ENCODE data around the gene XPO4. TPM values are rescaled to one million over a fixed set of nuclear protein-coding genes. Genes with fewer than 3 reads are reported as not detected.

XPO4 gene
- total RNA-seq, 1 experiment from 2014 or later, result 34.1 TPM

DNA sequence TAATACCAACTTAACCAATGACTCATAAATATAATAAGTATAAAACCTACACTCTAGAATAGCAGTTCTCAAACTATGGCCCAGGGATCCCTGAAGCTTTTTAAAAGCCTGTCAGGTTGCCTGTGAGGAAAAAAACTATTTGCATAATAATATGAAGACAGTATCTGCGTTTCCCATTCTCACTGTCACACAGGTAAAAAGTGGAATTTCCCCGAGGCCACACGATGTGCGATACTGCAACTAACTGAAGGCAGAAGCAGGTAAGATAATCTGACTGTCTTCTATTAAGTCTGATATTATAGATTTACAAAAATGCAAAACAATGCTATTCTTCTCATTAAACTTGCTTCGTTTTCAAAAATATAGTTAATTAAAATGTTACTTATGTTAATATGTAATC is 76.2 kb downstream of the XPO4 start:
- H3K4me2 ChIP-seq (ENCODE audit: insufficient read depth, insufficient read length, low read length), result no peak overlapping the region

More for the DNA sequence above, 76.2 kb downstream of the XPO4 start:
- no peak overlapping the region for H3K4ac ChIP-seq (ENCODE audit: low read depth, low read length)
- H3K79me2 ChIP-seq (ENCODE audit: insufficient read depth, low read length), result no peaks in the 10 kb centered on the region; the same call in 1 of the 2 replicates
- H2BK5ac ChIP-seq (ENCODE audit: insufficient read length, low read length), result no peak overlapping the region
- H4K8ac ChIP-seq (replicated peaks; ENCODE audit: insufficient read length, low read depth, low read length), result no peak overlapping the region
- no peak overlapping the region for H3K27ac ChIP-seq (ENCODE audit: insufficient read length, low read depth, low read length)
- H3K27me3 ChIP-seq (ENCODE audit: insufficient read depth, low read length), result no peaks in the 10 kb centered on the region
- no peak overlapping the region for H2BK20ac ChIP-seq (ENCODE audit: low read depth, low read length, poor library complexity, severe bottlenecking)
- H3K9me3 Mint-ChIP-seq, result no peaks in the 10 kb centered on the region
- no peak overlapping the region for H3K9ac ChIP-seq (ENCODE audit: extremely low read depth, insufficient read length, low read length)
- no peak overlapping the region for H3K27ac Mint-ChIP-seq
- H2BK15ac ChIP-seq (ENCODE audit: low read depth, low read length), result no peak overlapping the region
- no peak overlapping the region for H2AFZ ChIP-seq (ENCODE audit: low read length)
- H2BK12ac ChIP-seq (ENCODE audit: insufficient read length, low read depth, low read length), result no peak overlapping the region
- H3K56ac ChIP-seq (ENCODE audit: insufficient read length, low read depth, low read length), result no peak overlapping the region
- no peaks in the 10 kb centered on the region for H3K27me3 Mint-ChIP-seq (ENCODE audit: low read depth)
- peaks cover 2% of the 10 kb centered on the region; the same call in 1 of the 2 replicates for H3K4me1 ChIP-seq (ENCODE audit: insufficient read depth, low read length)
- H3K4me1 Mint-ChIP-seq, result peaks cover 10 to 21% of the 10 kb centered on the region in 2 experiments
- H3K18ac ChIP-seq (ENCODE audit: insufficient read length, low read depth, low read length), result no peak overlapping the region
- no peak overlapping the region for H2AK5ac ChIP-seq (ENCODE audit: insufficient read length, low read length)
- H3K9me3 ChIP-seq (ENCODE audit: control insufficient read depth, low read depth, low read length), result no peaks in the 10 kb centered on the region
- no CpG with 5 or more reads among the region's 5 CpGs for WGBS (ENCODE audit: extremely low coverage, insufficient read length, low lambda C conversion rate)
- H4K5ac ChIP-seq (ENCODE audit: insufficient read length, low read depth, low read length), result no peak overlapping the region
- H3K23ac ChIP-seq (ENCODE audit: insufficient read length, low read depth, low read length), result no peak overlapping the region
- TF ChIP-seq CTCF (conservative IDR thresholded peaks at IDR 0.05), result no peak
- no peak overlapping the region for H2BK120ac ChIP-seq (ENCODE audit: low read depth, low read length, poor library complexity, severe bottlenecking)
- H3T11ph ChIP-seq (ENCODE audit: low read length), result no peak overlapping the region
- H3K36me3 Mint-ChIP-seq (ENCODE audit: insufficient read depth in 1 of 3, low read depth in 3 of 3), result peaks cover 3 to 5% (median 4%) of the 10 kb centered on the region in 3 experiments; a peak in 4 of 7 replicates
- H3K14ac ChIP-seq (ENCODE audit: insufficient read depth, low read length), result no peak overlapping the region
- no peaks in the 10 kb centered on the region for H4K20me1 ChIP-seq (ENCODE audit: control insufficient read depth, insufficient read depth, insufficient read length)
- no peak for DNase-seq
- H3K79me1 ChIP-seq (ENCODE audit: insufficient read depth, low read depth, low read length, poor library complexity, severe bottlenecking), result no peaks in the 10 kb centered on the region
- H3K4me3 Mint-ChIP-seq, result no peak overlapping the region
- H3K23me2 ChIP-seq (ENCODE audit: insufficient read length, low read depth, low read length, poor library complexity, severe bottlenecking), result no peaks in the 10 kb centered on the region
- H4K91ac ChIP-seq (ENCODE audit: insufficient read length, low read depth, low read length), result no peak overlapping the region

Measured in H9 (cell line).